HEK293T (cell line): Measurements from ENCODE around the gene PRR36.

Source experiments
- CTCF ChIA-PET: fragments of 350-600 bp; formaldehyde crosslinking; extraction: SDS; loops from one replicate; lab custom pipeline; 2021; ENCODE audit warnings: antibody characterized with exemption, inconsistent platforms; lab: Yijun Ruan, JAX
- POLR2A ChIA-PET: fragments of 350-600 bp; formaldehyde crosslinking; extraction: SDS; loops from one replicate; lab custom pipeline; 2020; ENCODE audit warnings: antibody characterized with exemption, inconsistent platforms; lab: Yijun Ruan, JAX
- DNase-seq: peaks from one replicate; pipeline ENCODE4 v3.0.0; 2012; ENCODE audit warnings: mixed read lengths; ENCODE audit errors: extremely low spot score
- ARNT ChIP-seq: fragments of 450-650 bp; IDR thresholded peaks from 2 replicates; pipeline ENCODE4 v1.6.1; 2017; ENCODE audit warnings: mild to moderate bottlenecking
- BHLHE40 ChIP-seq: fragments of 450-650 bp; IDR thresholded peaks from 2 replicates; pipeline ENCODE4 v1.6.1; 2016; ENCODE audit warnings: mild to moderate bottlenecking, moderate library complexity, borderline replicate concordance
- CTBP1 ChIP-seq: fragments of 450-650 bp; IDR thresholded peaks from 2 replicates; pipeline ENCODE4 v1.6.1; 2016; ENCODE audit warnings: borderline replicate concordance
- ELF4 ChIP-seq: fragments of 450-650 bp; IDR thresholded peaks from 2 replicates; pipeline ENCODE4 v1.6.1; 2017; ENCODE audit warnings: antibody characterized with exemption
- FOXA1 ChIP-seq: fragments of 450-650 bp; IDR thresholded peaks from 2 replicates; pipeline ENCODE4 v1.6.1; 2016; ENCODE audit warnings: mild to moderate bottlenecking
- FOXK2 ChIP-seq: fragments of 450-650 bp; IDR thresholded peaks from 2 replicates; pipeline ENCODE4 v1.6.1; 2016; ENCODE audit warnings: mild to moderate bottlenecking
- FOXM1 ChIP-seq: fragments of 450-650 bp; IDR thresholded peaks from 2 replicates; pipeline ENCODE4 v1.6.1; 2017; ENCODE audit warnings: mild to moderate bottlenecking, borderline replicate concordance
- HDGF ChIP-seq: fragments of 450-650 bp; IDR thresholded peaks from 2 replicates; pipeline ENCODE4 v1.6.1; 2017; ENCODE audit warnings: antibody characterized with exemption, borderline replicate concordance
- L3MBTL2 ChIP-seq: fragments of 450-650 bp; conservative IDR thresholded peaks from 2 replicates; pipeline ENCODE4 v1.6.1; 2016; ENCODE audit warnings: mild to moderate bottlenecking
- LEF1 ChIP-seq: fragments of 450-650 bp; IDR thresholded peaks from 2 replicates; pipeline ENCODE4 v1.6.1; 2017; ENCODE audit warnings: mild to moderate bottlenecking, borderline replicate concordance
- NFRKB ChIP-seq: fragments of 450-650 bp; IDR thresholded peaks from 2 replicates; pipeline ENCODE4 v1.6.1; 2016; ENCODE audit warnings: mild to moderate bottlenecking, moderate library complexity
- PKNOX1 ChIP-seq: fragments of 450-650 bp; IDR thresholded peaks from 2 replicates; pipeline ENCODE4 v1.6.1; 2016
- SP1 ChIP-seq: fragments of 450-650 bp; IDR thresholded peaks from 2 replicates; pipeline ENCODE4 v1.6.1; 2017
- SUZ12 ChIP-seq: fragments of 450-650 bp; IDR thresholded peaks from 2 replicates; pipeline ENCODE4 v1.6.1; 2016; ENCODE audit warnings: mild to moderate bottlenecking
- TARDBP ChIP-seq: fragments of 450-650 bp; IDR thresholded peaks from 2 replicates; pipeline ENCODE4 v1.6.1; 2016
- ZNF384 ChIP-seq: fragments of 450-650 bp; IDR thresholded peaks from 2 replicates; pipeline ENCODE4 v1.6.1; 2016

Gene PRR36

GRCh38 chr19:7881910-7882309 is 7.7 kb upstream of the PRR36 start:
- ChIA-PET POLR2A (interaction anchor here (1.2 kb wide), 1 partner anchor 62 kb away, joined by 3 read pairs; the partner anchor contains the start of gene TIMM44), CTCF (interaction anchor here (2.5 kb wide), 1 partner anchor 12 kb away, joined by 10 read pairs; no protein-coding TSS in a partner anchor)
- no peak for TF ChIP-seq L3MBTL2
- no peak for TF ChIP-seq FOXA1
- no peak for TF ChIP-seq SUZ12
- TF ChIP-seq NFRKB: no peak
- no peak for TF ChIP-seq PKNOX1
- no peak for TF ChIP-seq FOXM1
- TF ChIP-seq CTBP1: no peak
- no peak for TF ChIP-seq HDGF
- no peak for TF ChIP-seq TARDBP
- TF ChIP-seq LEF1: no peak
- TF ChIP-seq ARNT: no peak
- TF ChIP-seq SP1: no peak
- TF ChIP-seq ELF4: no peak
- no peak for TF ChIP-seq ZNF384
- no peak for TF ChIP-seq BHLHE40
- no peak for DNase-seq

GRCh38 chr19:7879836-7880235 is 5.6 kb upstream of the PRR36 start:
- CTCF ChIA-PET: interaction anchor here (0.9 kb wide), 1 partner anchor 24 kb away, joined by 3 read pairs; the partner anchor contains the start of gene MAP2K7
- POLR2A ChIA-PET: no interaction called here
- TF ChIP-seq ZNF384: no peak
- TF ChIP-seq LEF1: no peak
- no peak for TF ChIP-seq CTBP1
- TF ChIP-seq ARNT: no peak
- TF ChIP-seq SUZ12: no peak
- no peak for TF ChIP-seq BHLHE40
- TF ChIP-seq TARDBP: no peak
- TF ChIP-seq HDGF: no peak
- TF ChIP-seq SP1: no peak
- no peak for DNase-seq

- ChIA-PET CTCF (interaction anchor here (0.9 kb wide), 1 partner anchor 24 kb away, joined by 3 read pairs; the partner anchor contains the start of gene MAP2K7), POLR2A (interaction anchor here (0.8 kb wide), 1 partner anchor 65 kb away, joined by 4 read pairs; no protein-coding TSS in a partner anchor)
Observed at GRCh38 chr19:7879111-7879807, 5.1 kb upstream of the PRR36 start.

GRCh38 chr19:7877249-7877836 is 3.2 kb upstream of the PRR36 start:
- DNase-seq: no peak
- TF ChIP-seq CTBP1 (no peak), FOXK2 (no peak), SUZ12 (no peak), LEF1 (no peak), ZNF384 (no peak), TARDBP (no peak), HDGF (no peak), PKNOX1 (no peak)

More at GRCh38 chr19:7879111-7879807, 5.1 kb upstream of the PRR36 start:
- no peak for TF ChIP-seq FOXA1
- TF ChIP-seq FOXK2: no peak
- TF ChIP-seq BHLHE40: no peak
- TF ChIP-seq HDGF: no peak
- no peak for TF ChIP-seq FOXM1
- TF ChIP-seq L3MBTL2: no peak
- no peak for TF ChIP-seq ELF4
- no peak for TF ChIP-seq NFRKB
- no peak for TF ChIP-seq SUZ12
- TF ChIP-seq ZNF384: no peak
- no peak for TF ChIP-seq SP1
- no peak for TF ChIP-seq PKNOX1
- no peak for TF ChIP-seq LEF1
- no peak for TF ChIP-seq TARDBP
- DNase-seq: no peak

GRCh38 chr19:7874897-7875273 is 695 bp upstream of the PRR36 start:
- CTCF ChIA-PET: interaction anchor here (0.6 kb wide), 1 partner anchor 23 kb away, joined by 3 read pairs; no protein-coding TSS in a partner anchor
- POLR2A ChIA-PET: interaction anchor here (0.9 to 1.4 kb wide), 3 partner anchors 14 to 28 kb away, joined by 3 to 6 read pairs (median 5); partner anchors contain the start of genes LRRC8E and MAP2K7
- no peak for DNase-seq
- TF ChIP-seq LEF1 (no peak), SUZ12 (no peak), FOXA1 (no peak), L3MBTL2 (no peak), SP1 (no peak), FOXK2 (no peak), TARDBP (no peak), ELF4 (no peak), HDGF (no peak), NFRKB (no peak), ARNT (no peak), BHLHE40 (no peak), FOXM1 (no peak)

More at GRCh38 chr19:7877249-7877836, 3.2 kb upstream of the PRR36 start:
- ChIA-PET CTCF (interaction anchor here (1.6 kb wide), 1 partner anchor 8 kb away, joined by 6 read pairs; no protein-coding TSS in a partner anchor), POLR2A (interaction anchor here (1.1 to 1.9 kb wide), 2 partner anchors 11 to 43 kb away, joined by 4 to 5 read pairs; partner anchors contain the start of genes LRRC8E and SNAPC2)
